ENCODE measurements around the gene PCSK4.

DNA sequence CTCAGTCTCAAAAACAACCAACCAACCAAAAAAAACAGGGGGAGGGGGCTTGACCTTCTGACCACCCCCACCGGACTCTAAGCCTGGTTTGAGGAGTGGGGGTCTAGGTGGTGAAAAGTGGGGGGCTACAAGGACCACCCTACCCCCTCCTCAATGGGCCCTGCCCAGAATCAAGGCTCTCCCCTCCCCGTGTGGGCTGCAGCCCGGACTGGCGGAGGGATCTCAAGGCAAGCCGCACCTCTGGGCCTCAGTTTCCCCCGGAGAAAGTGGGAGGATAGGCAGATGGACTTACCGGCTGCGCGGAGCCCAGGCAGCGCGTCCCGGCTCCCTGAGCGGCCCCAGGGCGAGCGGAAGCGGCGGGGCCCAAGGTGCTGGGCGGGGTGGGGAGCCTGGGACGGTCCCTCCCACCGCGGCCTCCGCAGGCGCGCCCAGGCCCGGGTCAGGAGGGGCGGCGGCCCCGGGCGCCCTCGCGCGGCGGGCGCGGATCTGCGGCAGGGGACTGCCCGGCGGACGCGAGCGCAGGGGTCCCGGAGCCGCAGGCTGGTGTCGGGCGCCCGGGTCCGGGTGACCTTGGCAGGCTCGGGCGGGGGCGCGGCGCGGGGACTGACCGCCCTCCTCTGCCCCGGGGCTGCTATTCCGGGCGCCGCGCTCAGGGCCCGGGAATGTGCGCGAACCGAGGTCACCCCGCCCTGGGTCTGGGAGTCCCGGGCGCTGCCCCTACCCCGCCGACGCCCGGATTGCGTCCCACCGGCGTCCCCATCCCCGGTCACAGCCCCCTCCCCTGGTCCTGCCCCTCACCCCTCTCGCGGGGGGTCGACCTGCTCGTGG is 22.7 kb upstream of the PCSK4 start, which contains the start of gene ADAMTSL5:
- TF ChIP-seq, protein P1, sequence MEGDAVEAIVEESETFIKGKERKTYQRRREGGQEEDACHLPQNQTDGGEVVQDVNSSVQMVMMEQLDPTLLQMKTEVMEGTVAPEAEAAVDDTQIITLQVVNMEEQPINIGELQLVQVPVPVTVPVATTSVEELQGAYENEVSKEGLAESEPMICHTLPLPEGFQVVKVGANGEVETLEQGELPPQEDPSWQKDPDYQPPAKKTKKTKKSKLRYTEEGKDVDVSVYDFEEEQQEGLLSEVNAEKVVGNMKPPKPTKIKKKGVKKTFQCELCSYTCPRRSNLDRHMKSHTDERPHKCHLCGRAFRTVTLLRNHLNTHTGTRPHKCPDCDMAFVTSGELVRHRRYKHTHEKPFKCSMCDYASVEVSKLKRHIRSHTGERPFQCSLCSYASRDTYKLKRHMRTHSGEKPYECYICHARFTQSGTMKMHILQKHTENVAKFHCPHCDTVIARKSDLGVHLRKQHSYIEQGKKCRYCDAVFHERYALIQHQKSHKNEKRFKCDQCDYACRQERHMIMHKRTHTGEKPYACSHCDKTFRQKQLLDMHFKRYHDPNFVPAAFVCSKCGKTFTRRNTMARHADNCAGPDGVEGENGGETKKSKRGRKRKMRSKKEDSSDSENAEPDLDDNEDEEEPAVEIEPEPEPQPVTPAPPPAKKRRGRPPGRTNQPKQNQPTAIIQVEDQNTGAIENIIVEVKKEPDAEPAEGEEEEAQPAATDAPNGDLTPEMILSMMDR (IDR thresholded peaks at IDR 0.05), result peak in 3 of 6 experiments; percentile 52 to 71 (median 53)
- peak; percentile 68 to 77 for TF ChIP-seq POLR2A (IDR thresholded peaks at IDR 0.05)

All from Peyer's patch (tissue), 4 donors.